Peyer's patch (tissue), 4 donors: ENCODE results near the gene PTPN3.

ENCODE experiments used
- POLR2A ChIP-seq, 2 donors: fragments of 450-650 bp; IDR thresholded peaks; one replicate each; pipeline ENCODE4 v1.5.1; 2017; ENCODE audit warnings: antibody characterized with exemption in 2 of 2, mild to moderate bottlenecking in 2 of 2, moderate library complexity in 2 of 2
- TF ChIP-seq, protein P1 (sequence below), 6 experiments: fragments of 450-650 bp in 4 of 6; fragments of 200-600 bp in 2 of 6; sonication (generic) in 1 of 6; IDR thresholded peaks; one replicate each; pipeline ENCODE4 v1.5.1; 2017 to 2019; ENCODE audit warnings: antibody characterized with exemption in 6 of 6, mild to moderate bottlenecking in 3 of 6, moderate library complexity in 1 of 6

DNA sequence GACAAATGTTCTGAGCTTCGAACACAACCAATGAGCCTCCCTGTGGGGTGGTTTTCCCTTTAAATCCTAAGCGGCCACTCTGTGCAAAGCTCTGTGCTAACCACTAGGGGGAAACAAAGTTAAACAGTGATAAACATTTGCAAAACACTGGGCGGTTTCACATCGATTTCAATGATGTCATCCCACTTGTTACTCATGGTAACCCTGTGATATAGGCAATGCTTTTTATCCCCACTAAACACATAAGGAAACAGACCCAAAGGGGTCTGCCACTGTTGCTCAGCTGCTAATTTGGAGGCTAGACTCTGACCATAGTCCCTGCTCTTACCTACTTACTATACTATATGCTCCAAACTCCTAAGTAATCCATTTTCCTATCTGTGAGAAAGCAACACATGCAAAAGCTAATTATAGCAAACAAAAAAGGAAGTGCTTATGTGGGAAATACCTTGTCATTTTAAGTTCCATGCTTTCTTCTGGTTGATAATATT, 57.3 kb downstream of the PTPN3 start:
- TF ChIP-seq POLR2A (IDR thresholded peaks at IDR 0.05), result no peak
- TF ChIP-seq, protein P1, sequence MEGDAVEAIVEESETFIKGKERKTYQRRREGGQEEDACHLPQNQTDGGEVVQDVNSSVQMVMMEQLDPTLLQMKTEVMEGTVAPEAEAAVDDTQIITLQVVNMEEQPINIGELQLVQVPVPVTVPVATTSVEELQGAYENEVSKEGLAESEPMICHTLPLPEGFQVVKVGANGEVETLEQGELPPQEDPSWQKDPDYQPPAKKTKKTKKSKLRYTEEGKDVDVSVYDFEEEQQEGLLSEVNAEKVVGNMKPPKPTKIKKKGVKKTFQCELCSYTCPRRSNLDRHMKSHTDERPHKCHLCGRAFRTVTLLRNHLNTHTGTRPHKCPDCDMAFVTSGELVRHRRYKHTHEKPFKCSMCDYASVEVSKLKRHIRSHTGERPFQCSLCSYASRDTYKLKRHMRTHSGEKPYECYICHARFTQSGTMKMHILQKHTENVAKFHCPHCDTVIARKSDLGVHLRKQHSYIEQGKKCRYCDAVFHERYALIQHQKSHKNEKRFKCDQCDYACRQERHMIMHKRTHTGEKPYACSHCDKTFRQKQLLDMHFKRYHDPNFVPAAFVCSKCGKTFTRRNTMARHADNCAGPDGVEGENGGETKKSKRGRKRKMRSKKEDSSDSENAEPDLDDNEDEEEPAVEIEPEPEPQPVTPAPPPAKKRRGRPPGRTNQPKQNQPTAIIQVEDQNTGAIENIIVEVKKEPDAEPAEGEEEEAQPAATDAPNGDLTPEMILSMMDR (IDR thresholded peaks at IDR 0.05), result peak; percentile 23 to 91 (median 64)
